Vagina (tissue), 2 donors: ENCODE measurements around the gene NR3C2. TPM values are rescaled to one million over a fixed set of nuclear protein-coding genes. Genes with fewer than 3 reads are reported as not detected.

Experiments used
- DNase-seq, 2 donors: peaks; one replicate each; pipeline ENCODE4 v3.0.0-alpha.2; 2017; ENCODE audit errors: extremely low spot score in 2 of 2
- H3K27ac ChIP-seq: fragments of 200-600 bp; sonication (generic); one replicate; pipeline ENCODE4 v1.5.1; 2019
- H3K27me3 ChIP-seq: fragments of 200-600 bp; sonication (generic); one replicate; pipeline ENCODE4 v1.5.1; 2019
- H3K36me3 ChIP-seq, 2 donors: fragments of 200-600 bp; sonication (generic); one replicate each; pipeline ENCODE4 v1.5.1; 2017 to 2019
- H3K4me1 ChIP-seq: fragments of 200-600 bp; sonication (generic); one replicate; pipeline ENCODE4 v1.5.1; 2019
- H3K4me3 ChIP-seq, 2 donors: fragments of 200-600 bp; sonication (generic); 1 replicate in 1 of 2; 2 replicates in 1 of 2; pipeline ENCODE4 v1.5.1; 2016 to 2019
- H3K9me3 ChIP-seq: fragments of 200-600 bp; sonication (generic); one replicate; pipeline ENCODE4 v1.5.1; 2019
- CTCF ChIP-seq, 3 experiments: fragments of 450-650 bp in 2 of 3; fragments of 200-600 bp in 1 of 3; sonication (generic) in 1 of 3; IDR thresholded peaks; one replicate each; pipeline ENCODE4 v1.5.1; 2017 to 2019; ENCODE audit warnings: antibody characterized with exemption in 3 of 3, mild to moderate bottlenecking in 2 of 3, moderate library complexity in 2 of 3
- POLR2A ChIP-seq, 2 donors: fragments of 450-650 bp; IDR thresholded peaks; one replicate each; pipeline ENCODE4 v1.6.1; 2017; ENCODE audit warnings: antibody characterized with exemption in 2 of 2, mild to moderate bottlenecking in 2 of 2, moderate library complexity in 2 of 2
- POLR2AphosphoS5 ChIP-seq, 2 donors: sonication (generic); formaldehyde crosslinking; IDR thresholded peaks; one replicate each; pipeline ENCODE4 v1.9.0; 2017; ENCODE audit warnings: antibody characterized with exemption in 2 of 2, mild to moderate bottlenecking in 2 of 2, low read depth in 1 of 2; ENCODE audit not compliant: insufficient read depth in 1 of 2
- intact Hi-C: fragments of 100-400 bp; cut with DNase I; formaldehyde crosslinking; loops from one replicate; pipeline ENCODE4 v1.15.1; 2023
- total RNA-seq: library from RNA; depleted of rRNA; stranded (reverse); fragments of >200 nt; gene quantifications from one replicate; pipeline ENCODE4 v1.2.3, GENCODE V29; 2016

Gene NR3C2
- total RNA-seq, 1 donor from 2014 or later, result 9.6 TPM

- TF ChIP-seq POLR2AphosphoS5 (IDR thresholded peaks at IDR 0.05; ENCODE audit: insufficient read depth in 1 of 2, low read depth in 1 of 2), result no peak
- TF ChIP-seq POLR2A (IDR thresholded peaks at IDR 0.05), result no peak
- TF ChIP-seq CTCF (IDR thresholded peaks at IDR 0.05), result no peak
- Histone ChIP-seq H3K9me3 (no peaks in the 10 kb centered on the region), H3K36me3 (no peaks in the 10 kb centered on the region), H3K4me1 (peaks cover 17% of the 10 kb centered on the region), H3K27me3 (no peaks in the 10 kb centered on the region), H3K27ac (no peak overlapping the region), H3K4me3 (no peak overlapping the region)
- intact Hi-C loops, result no loop called here
- DNase-seq, result no peak
These were observed 69.1 kb downstream of the NR3C2 start for GRCh38 chr4:148373093-148373492.

- H3K27ac ChIP-seq, result no peak overlapping the region
- H3K4me1 ChIP-seq, result peaks cover 8% of the 10 kb centered on the region
- intact Hi-C loops, result no loop called here
- H3K36me3 ChIP-seq, result no peaks in the 10 kb centered on the region
- H3K27me3 ChIP-seq, result no peaks in the 10 kb centered on the region
- H3K9me3 ChIP-seq, result no peaks in the 10 kb centered on the region
- TF ChIP-seq POLR2AphosphoS5 (IDR thresholded peaks at IDR 0.05; ENCODE audit: insufficient read depth in 1 of 2, low read depth in 1 of 2) (no peak), POLR2A (IDR thresholded peaks at IDR 0.05) (no peak), CTCF (IDR thresholded peaks at IDR 0.05) (no peak)
- H3K4me3 ChIP-seq, result no peak overlapping the region
- DNase-seq, result no peak
These were observed 72.3 kb downstream of the NR3C2 start for GRCh38 chr4:148369919-148370318.

GRCh38 chr4:148367756-148368155 lies 74.5 kb downstream of the NR3C2 start:
- DNase-seq, result no peak
- H3K36me3 ChIP-seq, result no peaks in the 10 kb centered on the region
- no peak overlapping the region for H3K27ac ChIP-seq
- H3K9me3 ChIP-seq, result no peaks in the 10 kb centered on the region
- intact Hi-C loops, result no loop called here
- H3K27me3 ChIP-seq, result no peaks in the 10 kb centered on the region
- peaks cover 4% of the 10 kb centered on the region for H3K4me1 ChIP-seq
- H3K4me3 ChIP-seq, result no peak overlapping the region
- TF ChIP-seq CTCF (IDR thresholded peaks at IDR 0.05), result no peak
- TF ChIP-seq POLR2A (IDR thresholded peaks at IDR 0.05), result no peak
- no peak for TF ChIP-seq POLR2AphosphoS5 (IDR thresholded peaks at IDR 0.05; ENCODE audit: insufficient read depth in 1 of 2, low read depth in 1 of 2)

GRCh38 chr4:148366251-148366650 lies 76.0 kb downstream of the NR3C2 start:
- no peak overlapping the region for H3K4me3 ChIP-seq
- H3K36me3 ChIP-seq, result no peaks in the 10 kb centered on the region
- no peak for DNase-seq
- no peaks in the 10 kb centered on the region for H3K27me3 ChIP-seq
- H3K9me3 ChIP-seq, result no peaks in the 10 kb centered on the region
- TF ChIP-seq POLR2A (IDR thresholded peaks at IDR 0.05), result no peak
- TF ChIP-seq CTCF (IDR thresholded peaks at IDR 0.05), result no peak
- no peak for TF ChIP-seq POLR2AphosphoS5 (IDR thresholded peaks at IDR 0.05; ENCODE audit: insufficient read depth in 1 of 2, low read depth in 1 of 2)
- no peaks in the 10 kb centered on the region for H3K4me1 ChIP-seq
- intact Hi-C loops, result no loop called here
- H3K27ac ChIP-seq, result no peak overlapping the region

GRCh38 chr4:148364525-148364924 lies 77.7 kb downstream of the NR3C2 start:
- Histone ChIP-seq H3K27me3 (no peaks in the 10 kb centered on the region), H3K4me1 (peaks cover 4% of the 10 kb centered on the region), H3K36me3 (no peaks in the 10 kb centered on the region), H3K27ac (no peak overlapping the region), H3K9me3 (no peaks in the 10 kb centered on the region), H3K4me3 (no peak overlapping the region)
- no peak for DNase-seq
- intact Hi-C loops, result no loop called here
- TF ChIP-seq POLR2A (IDR thresholded peaks at IDR 0.05) (no peak), CTCF (IDR thresholded peaks at IDR 0.05) (no peak), POLR2AphosphoS5 (IDR thresholded peaks at IDR 0.05; ENCODE audit: insufficient read depth in 1 of 2, low read depth in 1 of 2) (no peak)
